Measurements from ENCODE around the gene MAPRE3.
"Not testable (repeated sequence)": the region's sequence is repeated elsewhere in the genome, so short reads cannot be mapped to it uniquely, and the experiment has no call there.

Gene MAPRE3

DNA sequence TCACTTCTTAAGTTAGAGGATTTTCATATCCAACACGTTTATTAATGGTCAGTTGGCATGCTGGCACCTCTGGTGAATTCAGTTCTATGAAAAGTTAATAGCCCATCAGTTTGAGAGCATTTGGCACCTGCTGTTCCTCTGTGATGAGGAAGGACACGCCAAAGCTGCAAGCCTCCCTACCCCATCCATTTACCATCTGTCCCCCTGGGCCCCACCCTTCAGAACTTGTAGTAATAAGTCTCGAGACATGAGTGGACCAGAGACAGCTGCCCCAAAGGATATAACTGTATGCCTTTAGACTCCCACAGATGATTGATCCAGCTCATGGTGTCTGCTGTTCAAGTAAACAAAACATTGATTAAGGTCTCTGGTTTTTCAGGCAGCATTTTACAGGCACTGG lies 94.7 kb downstream of the MAPRE3 start:
- H3K4me3 ChIP-seq (ENCODE audit: low read depth, low read length): no peak overlapping the region

DNA sequence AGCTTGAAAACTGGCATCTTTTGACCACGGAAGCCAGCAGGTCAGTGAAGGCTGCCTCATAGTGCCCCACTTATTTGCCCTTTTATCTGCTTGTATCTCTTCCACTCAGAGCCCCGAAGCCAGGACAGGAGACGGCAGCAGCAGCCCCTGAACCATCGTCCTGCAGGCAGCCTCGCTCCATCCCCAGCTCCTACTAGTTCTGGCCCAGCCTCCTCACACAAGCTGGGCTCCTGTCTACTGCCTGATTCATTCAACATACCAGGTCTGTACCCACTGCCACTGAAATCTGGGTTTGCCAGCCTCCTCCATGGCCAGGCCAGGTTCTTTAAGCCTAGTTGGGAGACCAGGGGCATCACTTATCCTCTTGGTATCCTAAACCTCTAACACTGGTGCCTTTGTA lies 96.9 kb downstream of the MAPRE3 start:
- H3K4me3 ChIP-seq (ENCODE audit: low read depth, low read length): no peak overlapping the region

DNA sequence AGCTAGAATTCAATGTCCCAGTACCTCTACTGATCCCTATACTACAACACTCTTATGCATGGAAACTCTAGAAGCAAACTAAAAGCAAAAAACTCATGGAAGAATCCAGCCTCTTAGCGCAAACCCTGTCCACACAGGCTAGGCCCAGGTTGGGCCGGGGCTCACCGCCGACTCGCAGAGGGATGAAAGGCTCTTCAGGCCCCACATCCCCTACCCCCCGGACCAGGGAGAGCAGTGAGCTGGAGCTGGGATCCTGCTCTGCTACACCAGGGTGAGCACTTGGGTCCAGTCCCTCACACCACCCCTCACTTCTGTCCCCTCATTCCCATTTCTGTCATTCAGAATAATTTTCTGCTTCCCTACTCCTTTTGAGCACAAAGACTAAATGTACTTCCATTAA lies 99.0 kb downstream of the MAPRE3 start:
- no peak overlapping the region for H3K4me3 ChIP-seq (ENCODE audit: low read depth, low read length)

DNA sequence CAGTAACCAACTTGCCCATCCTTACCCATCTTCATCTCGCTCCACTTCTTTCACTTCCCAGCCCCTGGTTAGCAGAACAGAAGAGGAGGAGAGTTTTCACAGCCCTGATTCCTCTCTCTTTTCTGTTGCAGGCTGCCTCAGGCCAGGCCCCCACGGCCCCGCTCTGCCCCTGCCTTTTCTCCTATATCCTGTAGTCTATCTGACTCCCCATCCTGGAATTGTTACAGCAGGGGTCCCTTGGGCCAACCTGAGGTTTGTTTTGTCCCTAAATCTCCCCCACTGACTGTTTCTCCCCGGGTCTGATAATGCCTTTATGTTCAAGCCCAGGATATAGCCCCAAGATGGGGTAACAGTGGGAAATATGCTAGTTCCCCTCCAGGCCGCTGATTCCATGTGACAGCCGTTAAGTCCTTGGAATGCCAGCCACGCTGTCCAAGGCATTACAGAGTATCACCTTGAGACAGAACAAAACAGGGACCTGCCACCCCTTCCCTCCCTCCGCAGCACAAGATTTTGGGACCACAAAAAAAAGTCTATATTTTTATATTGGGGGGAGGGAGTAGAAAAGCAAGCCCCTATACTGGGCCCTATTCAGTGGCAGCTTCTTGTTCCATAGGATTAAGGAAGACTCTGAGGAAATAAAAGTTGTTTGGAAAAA lies 99.7 kb downstream of the MAPRE3 start:
- no peak overlapping the region for H3K4me3 ChIP-seq (ENCODE audit: low read depth, low read length)

DNA sequence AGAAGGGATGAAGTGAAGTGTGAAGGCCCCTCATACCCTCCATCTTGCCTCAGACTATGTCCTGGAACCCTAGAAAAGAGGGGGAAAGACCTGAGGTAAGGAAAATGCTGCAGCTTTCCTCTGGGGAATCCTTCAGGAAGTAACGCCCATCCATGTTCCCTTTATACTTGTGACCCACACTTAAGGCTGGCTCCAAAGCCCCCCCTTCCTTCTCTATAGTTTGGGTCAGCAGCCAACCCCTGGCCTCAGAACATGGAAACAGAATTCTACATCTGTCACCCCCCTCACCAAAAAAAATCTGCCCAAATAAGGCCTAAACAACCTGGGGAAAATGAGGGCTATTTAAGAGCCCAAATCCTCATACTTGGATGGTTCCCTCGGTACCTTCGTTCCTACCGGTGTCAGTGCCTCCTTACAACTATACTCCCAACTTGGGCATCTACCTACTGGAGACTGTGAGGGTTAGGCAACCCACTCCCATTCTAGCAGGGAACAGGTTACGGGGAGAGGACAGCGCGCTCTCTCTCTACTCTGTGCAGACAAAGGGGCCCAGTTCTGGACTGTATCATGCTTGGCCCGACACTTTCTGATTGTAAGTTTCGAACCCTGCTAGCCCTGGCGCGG lies 100.3 kb downstream of the MAPRE3 start:
- H3K4me3 ChIP-seq (ENCODE audit: low read depth, low read length): peak overlapping the region; percentile 55

DNA sequence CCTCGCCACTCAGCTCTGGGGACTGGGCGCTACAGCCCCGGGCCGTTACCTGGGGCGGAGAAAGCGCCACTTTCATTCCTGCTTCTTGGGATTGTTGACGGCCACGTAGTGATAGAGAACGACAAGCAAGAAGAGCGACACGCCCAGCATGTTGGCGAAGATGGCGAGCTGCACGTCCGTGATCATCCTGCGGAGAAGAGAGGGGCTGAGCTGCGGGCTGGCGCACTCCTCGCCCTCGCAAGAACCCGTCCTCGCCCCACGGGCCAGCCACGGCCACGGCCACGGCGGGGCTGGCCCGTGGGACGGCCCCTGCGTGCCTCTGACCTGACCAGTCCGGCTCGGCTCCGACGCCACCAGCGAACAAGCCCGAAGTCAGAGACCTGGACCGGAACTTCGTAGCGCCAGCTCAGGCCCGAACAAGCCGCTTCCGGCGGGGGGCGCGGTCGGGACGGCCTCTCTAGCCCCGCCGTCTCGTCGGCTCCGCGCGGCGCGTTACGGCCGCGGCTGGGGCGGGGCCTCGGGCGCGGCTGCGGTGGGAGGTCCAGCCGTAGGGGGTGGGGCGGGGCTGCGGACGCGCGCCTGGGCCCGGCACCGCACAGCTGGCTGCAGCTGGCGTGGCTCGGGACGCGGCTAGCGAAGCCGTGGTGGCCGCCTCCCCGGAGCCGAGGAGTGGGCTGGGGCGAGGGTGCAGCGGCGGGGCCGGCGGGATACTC lies 101.0 kb downstream of the MAPRE3 start, which contains the start of gene OST4:
Gene OST4 (minus strand): TSS at position 378 of the 713 bp plus-strand sequence.
- peak within 1 kb of the TSS; percentile 55 for H3K4me3 ChIP-seq (ENCODE audit: low read depth, low read length)

DNA sequence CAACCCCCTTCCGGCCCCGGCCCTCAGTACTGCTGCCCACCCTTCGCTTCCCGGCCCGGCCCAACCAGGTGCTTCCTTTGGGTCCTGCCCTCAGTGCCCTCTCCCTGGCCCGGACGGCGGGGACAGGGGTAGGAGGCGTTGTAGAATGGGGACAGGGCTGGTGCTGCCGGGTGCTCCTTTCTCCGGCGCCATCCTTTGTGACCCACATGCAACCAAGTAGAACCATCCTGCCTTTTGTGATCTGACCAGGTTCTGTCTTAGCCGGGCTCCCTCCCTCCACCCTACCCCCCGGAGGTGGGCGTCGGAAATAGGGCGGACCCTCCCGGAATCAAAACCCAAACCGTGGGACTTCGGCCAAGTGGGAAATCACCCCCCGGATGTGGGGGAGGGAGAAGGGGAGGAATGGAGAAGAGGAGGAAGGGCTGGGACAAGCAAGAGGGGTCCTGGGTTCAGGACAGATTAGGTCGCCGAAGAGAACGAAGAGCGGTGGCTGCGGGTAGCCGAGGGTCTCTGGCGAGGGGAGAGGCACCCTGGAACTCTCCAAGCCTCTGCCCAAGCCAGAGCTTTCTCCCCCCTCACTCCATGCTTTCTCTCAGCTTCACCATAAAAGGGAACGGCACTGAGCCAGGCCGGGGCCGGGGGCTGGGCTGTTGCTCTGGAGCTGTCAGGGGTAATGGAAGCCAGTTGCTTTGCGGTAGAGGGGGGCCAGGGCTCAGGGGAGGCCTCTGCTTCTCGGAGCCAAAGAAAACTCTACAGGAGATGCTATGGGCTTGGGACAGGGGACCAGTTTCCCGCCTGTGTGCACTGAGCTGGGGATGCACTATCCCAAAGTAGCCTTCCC lies 101.8 kb downstream of the MAPRE3 start:
- peak overlapping the region; percentile 55 for H3K4me3 ChIP-seq (ENCODE audit: low read depth, low read length)

DNA sequence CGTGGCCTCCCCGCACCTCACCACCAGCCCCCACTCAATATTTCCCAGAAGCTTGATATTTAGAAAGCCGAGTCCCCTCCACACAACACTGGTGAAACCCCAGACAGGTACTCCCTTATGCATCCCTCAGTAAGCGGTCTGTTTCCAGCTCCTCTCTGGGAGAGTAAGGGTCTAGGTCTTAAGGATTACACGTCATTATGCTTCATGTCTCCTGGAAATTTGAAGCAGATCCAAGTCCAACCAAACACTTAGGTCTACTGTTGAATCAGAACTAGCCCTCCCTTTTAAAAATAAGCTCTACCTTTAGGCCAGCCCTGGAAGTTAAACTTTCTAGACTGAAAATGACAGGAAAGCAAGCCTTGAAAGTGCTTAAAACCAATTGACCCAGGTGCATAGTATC lies 102.5 kb downstream of the MAPRE3 start:
- no peak overlapping the region for H3K4me3 ChIP-seq (ENCODE audit: low read depth, low read length)

DNA sequence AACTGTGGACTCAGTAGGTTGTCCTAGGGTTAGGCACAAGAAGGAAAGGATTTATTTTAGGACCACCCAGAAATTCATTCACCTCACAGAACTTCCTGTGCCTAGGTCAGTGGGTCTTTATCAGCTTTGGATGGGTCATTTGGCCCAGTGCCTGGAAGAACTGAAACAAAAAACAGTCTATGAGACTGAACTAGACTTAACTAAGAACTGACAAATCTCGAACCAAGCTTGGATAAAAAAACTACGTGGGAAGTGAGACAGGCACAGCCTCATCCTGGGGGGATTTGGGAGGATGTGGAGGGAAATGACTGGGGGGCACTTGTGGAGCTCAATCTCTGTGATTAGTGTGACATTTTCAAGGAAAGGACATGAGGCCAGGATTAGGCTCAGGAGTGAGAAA lies 103.3 kb downstream of the MAPRE3 start:
- H3K4me3 ChIP-seq (ENCODE audit: low read depth, low read length): no peak overlapping the region

DNA sequence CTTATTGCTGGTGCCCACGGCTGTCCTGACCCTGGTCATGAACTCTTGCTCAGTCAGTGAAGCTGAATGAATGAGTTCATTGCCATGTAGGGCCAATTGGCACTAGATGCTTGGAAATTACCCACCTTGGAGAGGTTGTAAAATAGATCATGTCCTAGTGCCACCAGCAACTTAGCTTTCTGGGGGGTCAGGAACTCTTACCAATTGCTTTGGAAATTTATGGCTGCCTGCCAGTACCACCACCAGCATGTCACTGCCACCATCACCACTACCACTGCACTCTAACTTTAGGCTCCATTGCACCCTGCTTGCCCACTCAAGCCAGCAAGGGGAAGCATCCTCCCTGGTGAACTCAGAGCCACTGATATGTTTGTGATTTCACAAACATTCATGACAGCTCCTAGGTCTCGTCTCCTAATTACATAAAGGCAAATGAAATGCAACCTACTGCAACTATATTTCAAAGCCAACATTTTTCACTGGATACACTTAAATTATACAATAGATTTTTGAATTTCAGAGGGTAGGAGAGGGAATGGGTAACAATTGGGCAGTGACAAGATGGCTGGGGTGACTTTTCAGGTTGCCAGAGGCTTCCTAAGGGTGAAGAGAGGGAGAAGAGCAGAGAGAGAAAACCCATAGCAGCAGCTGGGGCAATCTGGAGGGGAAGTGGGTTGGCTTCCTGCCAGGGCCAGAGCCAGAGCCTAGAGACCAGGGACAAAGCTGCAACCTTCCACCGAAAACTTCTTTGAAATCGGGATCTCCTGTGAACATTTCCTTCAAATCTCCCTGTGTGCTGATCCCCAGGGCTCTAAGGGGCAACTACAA lies 104.5 kb downstream of the MAPRE3 start:
- no peak overlapping the region for H3K4me3 ChIP-seq (ENCODE audit: low read depth, low read length)

DNA sequence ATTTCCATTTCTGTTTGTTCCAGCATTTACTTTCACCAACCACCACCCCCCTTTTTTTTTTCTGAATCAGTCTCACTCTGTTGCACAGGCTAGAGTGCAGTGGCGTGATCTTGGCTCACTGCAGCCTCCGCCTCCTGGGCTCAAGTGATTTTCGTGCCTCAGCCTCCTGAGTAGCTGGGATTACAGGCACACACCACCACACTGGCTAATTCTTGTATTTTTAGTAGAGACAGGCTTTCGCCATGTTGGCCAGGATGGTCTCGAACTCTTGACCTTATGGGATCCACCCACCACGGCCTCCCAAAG lies 105.1 kb downstream of the MAPRE3 start:
- H3K4me3 ChIP-seq (ENCODE audit: low read depth, low read length): not testable (repeated sequence)

DNA sequence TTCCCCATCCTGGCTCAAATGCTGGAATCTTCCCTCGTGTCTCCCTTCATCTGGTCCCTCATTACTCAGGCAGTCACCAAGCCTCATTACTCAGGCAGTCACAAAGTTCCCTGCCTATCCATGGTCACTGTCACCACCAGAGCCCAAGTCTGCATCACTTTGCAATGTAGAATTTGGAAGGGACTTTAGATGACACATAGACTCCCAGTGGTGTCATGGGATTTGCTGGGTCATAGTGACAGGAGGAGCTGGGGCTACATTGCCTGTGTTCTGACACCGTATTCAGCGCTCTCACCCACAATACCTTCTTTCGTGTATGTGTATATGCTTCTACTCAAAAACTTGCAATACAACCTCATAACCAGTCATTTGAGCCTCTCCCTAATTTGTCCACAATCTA lies 105.9 kb downstream of the MAPRE3 start:
- H3K4me3 ChIP-seq (ENCODE audit: low read depth, low read length): no peak overlapping the region
